ENCODE results near the gene CHD6. TPM values are rescaled to one million over a fixed set of nuclear protein-coding genes. Genes with fewer than 3 reads are reported as not detected.
A peak's percentile ranks its signal among the peaks of the same experiment; 100 is the strongest.

Gene CHD6
- total RNA-seq, 6 experiments from 2014 or later: 24.7 to 28.9 (median 27.1) TPM

DNA sequence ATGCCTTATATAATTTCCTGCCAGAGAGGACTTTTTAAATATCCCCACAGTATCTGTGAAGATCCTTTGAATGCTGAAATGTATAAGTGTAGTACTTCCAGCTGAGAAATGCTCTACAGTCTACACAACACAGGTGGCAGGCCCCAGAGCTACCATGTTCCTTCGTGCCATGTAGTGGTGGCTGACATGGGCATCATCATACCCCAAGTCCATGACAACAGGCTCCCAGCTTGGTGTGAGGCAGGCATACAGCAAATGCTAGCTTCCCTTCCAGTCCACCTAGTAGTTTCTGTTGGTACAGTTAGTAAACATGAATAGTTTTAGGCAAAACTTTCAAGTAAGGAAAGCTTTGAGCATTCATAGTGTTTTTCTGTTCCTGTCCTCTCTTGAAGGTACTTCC lies 190.3 kb downstream of the CHD6 start:
- Mint-ChIP-seq H3K9me3 (no peaks in the 10 kb centered on the region), H3K27me3 (ENCODE audit: insufficient read depth) (no peaks in the 10 kb centered on the region; the same call in 1 of the 2 replicates), H3K27ac (peak overlapping the region; percentile 59; the same call in 1 of the 2 replicates), H3K4me3 (no peak overlapping the region), H3K4me1 (ENCODE audit: low read depth) (peaks cover 62% of the 10 kb centered on the region), H3K36me3 (ENCODE audit: low read depth) (peaks cover 56% of the 10 kb centered on the region)
- TF ChIP-seq, protein P1, sequence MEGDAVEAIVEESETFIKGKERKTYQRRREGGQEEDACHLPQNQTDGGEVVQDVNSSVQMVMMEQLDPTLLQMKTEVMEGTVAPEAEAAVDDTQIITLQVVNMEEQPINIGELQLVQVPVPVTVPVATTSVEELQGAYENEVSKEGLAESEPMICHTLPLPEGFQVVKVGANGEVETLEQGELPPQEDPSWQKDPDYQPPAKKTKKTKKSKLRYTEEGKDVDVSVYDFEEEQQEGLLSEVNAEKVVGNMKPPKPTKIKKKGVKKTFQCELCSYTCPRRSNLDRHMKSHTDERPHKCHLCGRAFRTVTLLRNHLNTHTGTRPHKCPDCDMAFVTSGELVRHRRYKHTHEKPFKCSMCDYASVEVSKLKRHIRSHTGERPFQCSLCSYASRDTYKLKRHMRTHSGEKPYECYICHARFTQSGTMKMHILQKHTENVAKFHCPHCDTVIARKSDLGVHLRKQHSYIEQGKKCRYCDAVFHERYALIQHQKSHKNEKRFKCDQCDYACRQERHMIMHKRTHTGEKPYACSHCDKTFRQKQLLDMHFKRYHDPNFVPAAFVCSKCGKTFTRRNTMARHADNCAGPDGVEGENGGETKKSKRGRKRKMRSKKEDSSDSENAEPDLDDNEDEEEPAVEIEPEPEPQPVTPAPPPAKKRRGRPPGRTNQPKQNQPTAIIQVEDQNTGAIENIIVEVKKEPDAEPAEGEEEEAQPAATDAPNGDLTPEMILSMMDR (IDR thresholded peaks at IDR 0.05): no peak
- no peak for DNase-seq

- H3K27ac Mint-ChIP-seq: no peak overlapping the region
- no peaks in the 10 kb centered on the region for H3K9me3 Mint-ChIP-seq
- H3K27me3 Mint-ChIP-seq (ENCODE audit: insufficient read depth): no peaks in the 10 kb centered on the region; the same call in 1 of the 2 replicates
- H3K4me3 Mint-ChIP-seq: no peak overlapping the region
- peaks cover 54% of the 10 kb centered on the region for H3K4me1 Mint-ChIP-seq (ENCODE audit: low read depth)
- peaks cover 55% of the 10 kb centered on the region for H3K36me3 Mint-ChIP-seq (ENCODE audit: low read depth)
- no peak for DNase-seq
- TF ChIP-seq, protein P1 (IDR thresholded peaks at IDR 0.05): no peak
Measured at GRCh38 chr20:41426976-41427375, 191.2 kb downstream of the CHD6 start.

DNA sequence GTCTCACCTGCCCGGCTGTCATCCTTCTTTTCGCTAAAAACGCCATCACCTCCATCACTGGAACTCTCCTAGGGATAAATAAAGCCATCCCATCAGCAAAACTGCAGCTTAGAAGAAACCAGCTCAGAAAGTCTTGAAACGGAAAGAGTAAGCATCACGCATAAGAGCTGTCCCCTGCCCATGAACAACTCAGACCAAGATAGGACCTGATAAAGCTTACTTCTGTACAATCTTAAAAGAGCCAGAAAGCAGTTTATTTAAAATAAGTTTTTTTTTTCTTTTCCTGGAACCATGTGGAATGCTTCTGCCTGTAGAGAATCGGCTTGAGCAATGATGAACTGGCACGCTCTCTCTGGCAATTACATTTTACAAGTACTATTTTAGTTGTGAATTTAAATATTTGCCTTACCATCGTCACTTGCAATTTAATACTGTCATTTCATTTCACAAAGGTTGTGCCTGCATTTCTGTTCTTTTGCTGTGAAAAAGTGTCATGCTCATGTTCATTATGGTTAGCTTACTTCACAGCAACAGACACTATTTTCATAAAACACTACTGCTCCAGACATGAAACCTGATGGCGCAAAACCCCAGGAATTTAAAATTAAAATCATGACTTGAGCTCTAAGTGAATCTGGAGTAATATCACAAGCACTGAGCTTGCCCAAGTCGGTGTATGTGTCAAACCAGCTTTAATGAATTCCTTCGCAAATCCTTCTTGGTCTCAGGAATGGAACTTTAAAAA lies 191.9 kb downstream of the CHD6 start:
- no peaks in the 10 kb centered on the region; the same call in 1 of the 2 replicates for H3K27me3 Mint-ChIP-seq (ENCODE audit: insufficient read depth)
- H3K9me3 Mint-ChIP-seq: no peaks in the 10 kb centered on the region
- TF ChIP-seq, protein P1 (IDR thresholded peaks at IDR 0.05): no peak
- peaks cover 52% of the 10 kb centered on the region for H3K4me1 Mint-ChIP-seq (ENCODE audit: low read depth)
- no peak for DNase-seq
- H3K27ac Mint-ChIP-seq: no peak overlapping the region
- H3K4me3 Mint-ChIP-seq: no peak overlapping the region
- peaks cover 62% of the 10 kb centered on the region for H3K36me3 Mint-ChIP-seq (ENCODE audit: low read depth)

- DNase-seq: peak; percentile 49
- TF ChIP-seq, protein P1 (IDR thresholded peaks at IDR 0.05): no peak
- Mint-ChIP-seq H3K4me3 (peak overlapping the region; percentile 31), H3K36me3 (ENCODE audit: low read depth) (peaks cover 64% of the 10 kb centered on the region), H3K4me1 (ENCODE audit: low read depth) (peaks cover 48% of the 10 kb centered on the region), H3K9me3 (no peaks in the 10 kb centered on the region), H3K27ac (peak overlapping the region; percentile 69), H3K27me3 (ENCODE audit: insufficient read depth) (no peaks in the 10 kb centered on the region; the same call in 1 of the 2 replicates)
Measured at GRCh38 chr20:41425180-41425884, 192.8 kb downstream of the CHD6 start.

- H3K4me3 Mint-ChIP-seq: no peak overlapping the region
- H3K4me1 Mint-ChIP-seq (ENCODE audit: low read depth): peaks cover 48% of the 10 kb centered on the region
- TF ChIP-seq, protein P1 (IDR thresholded peaks at IDR 0.05): no peak
- H3K9me3 Mint-ChIP-seq: no peaks in the 10 kb centered on the region
- H3K36me3 Mint-ChIP-seq (ENCODE audit: low read depth): peaks cover 63% of the 10 kb centered on the region
- H3K27me3 Mint-ChIP-seq (ENCODE audit: insufficient read depth): no peaks in the 10 kb centered on the region; the same call in 1 of the 2 replicates
- H3K27ac Mint-ChIP-seq: peak overlapping the region; percentile 63; the same call in 1 of the 2 replicates
- no peak for DNase-seq
Measured at GRCh38 chr20:41424546-41424945, 193.6 kb downstream of the CHD6 start.

Data from HFFc6 (cell line).